SK-N-SH (cell line): ENCODE results near the gene MEF2D. TPM values are rescaled to one million over a fixed set of nuclear protein-coding genes. Genes with fewer than 3 reads are reported as not detected.

Experiments used
- CTCF ChIA-PET: fragments of 300-600, 350-600 bp; formaldehyde crosslinking; extraction: SDS; loops from one replicate; lab custom pipeline; 2021; lab: Yijun Ruan, JAX
- POLR2A ChIA-PET: fragments of 350-600 bp; sonication (Branson Sonifier 250); formaldehyde crosslinking; extraction: SDS; loops from one replicate; lab custom pipeline; 2020; ENCODE audit warnings: antibody characterized with exemption, inconsistent platforms; lab: Yijun Ruan, JAX
- DNase-seq: peaks from one replicate; pipeline ENCODE4 v3.0.0; 2012
- H2AFZ ChIP-seq: fragments of 200-600 bp; sonication (generic); 2 replicates; pipeline ENCODE4 v1.8.1; 2016; ENCODE audit warnings: antibody characterized with exemption, mild to moderate bottlenecking, low read depth
- H3F3A ChIP-seq: fragments of 200-600 bp; sonication (generic); replicated peaks from 2 replicates; pipeline ENCODE3; 2016; ENCODE audit warnings: antibody characterized with exemption, mild to moderate bottlenecking; ENCODE audit not compliant: insufficient read depth
- H3K27ac ChIP-seq, 2 experiments: fragments of 200-500 bp in 1 of 2; fragments of 200-600 bp in 1 of 2; sonication (Bioruptor generic) in 1 of 2; sonication (generic), shearing (Covaris generic) in 1 of 2; 2 replicates each; pipeline versions ENCODE4 v1.5.1 to v1.6.1; 2014 to 2016; ENCODE audit warnings: low read depth in 2 of 2, inconsistent platforms in 1 of 2, low read length in 1 of 2, mild to moderate bottlenecking in 1 of 2, mixed read lengths in 1 of 2
- H3K27me3 ChIP-seq: fragments of 200-600 bp; sonication (generic), shearing (Covaris generic); 2 replicates; pipeline ENCODE4 v1.6.1; 2016; ENCODE audit warnings: mixed run types; ENCODE audit not compliant: insufficient read depth
- H3K36me3 ChIP-seq, 2 experiments: fragments of 200-500 bp in 1 of 2; fragments of 200-600 bp in 1 of 2; sonication (Bioruptor generic) in 1 of 2; sonication (generic) in 1 of 2; replicated peaks in 1 of 2; 2 replicates each; pipeline versions ENCODE3 to v1.5.1; 2014 to 2016; ENCODE audit warnings: low read length in 1 of 2, mild to moderate bottlenecking in 1 of 2; ENCODE audit not compliant: insufficient read depth in 2 of 2, control insufficient read depth in 1 of 2
- H3K4me1 ChIP-seq, 2 experiments: fragments of 200-500 bp in 1 of 2; fragments of 200-600 bp in 1 of 2; sonication (Bioruptor generic) in 1 of 2; sonication (generic), shearing (Covaris generic) in 1 of 2; 2 replicates each; pipeline versions ENCODE4 v1.5.1 to v1.6.1; 2014 to 2016; ENCODE audit warnings: low read depth in 1 of 2, low read length in 1 of 2, mixed run types in 1 of 2; ENCODE audit not compliant: insufficient read depth in 2 of 2, control insufficient read depth in 1 of 2
- H3K4me2 ChIP-seq: fragments of 200-600 bp; sonication (generic), shearing (Covaris generic); 2 replicates; pipeline ENCODE4 v1.6.1; 2017; ENCODE audit warnings: mixed run types
- H3K4me3 ChIP-seq, 2 experiments: fragments of 200-500 bp in 1 of 2; fragments of 200-600 bp in 1 of 2; sonication (Bioruptor generic) in 1 of 2; sonication (generic), shearing (Covaris generic) in 1 of 2; 2 replicates each; pipeline versions ENCODE4 v1.5.1 to v1.8.1; 2014 to 2016; ENCODE audit warnings: low read depth in 2 of 2, inconsistent platforms in 1 of 2, low read length in 1 of 2, mild to moderate bottlenecking in 1 of 2, mixed read lengths in 1 of 2, moderate library complexity in 1 of 2
- H3K79me2 ChIP-seq: fragments of 200-600 bp; sonication (generic); 2 replicates; pipeline ENCODE4 v1.8.1; 2017; ENCODE audit warnings: mild to moderate bottlenecking; ENCODE audit not compliant: insufficient read depth
- H3K9ac ChIP-seq: fragments of 200-600 bp; sonication (generic); 2 replicates; pipeline ENCODE4 v1.6.1; 2017; ENCODE audit warnings: mixed run types
- H3K9me2 ChIP-seq: fragments of 200-600 bp; sonication (generic); 2 replicates; pipeline ENCODE4 v1.6.1; 2017; ENCODE audit warnings: mixed run types
- H3K9me3 ChIP-seq: fragments of 200-600 bp; sonication (generic); 2 replicates; pipeline ENCODE4 v1.6.1; 2017; ENCODE audit warnings: mixed run types, mild to moderate bottlenecking, moderate library complexity
- H4K20me1 ChIP-seq: fragments of 200-600 bp; sonication (generic); 2 replicates; pipeline ENCODE4 v1.6.1; 2017; ENCODE audit warnings: mild to moderate bottlenecking, mixed run types; ENCODE audit not compliant: insufficient read depth
- CHD2 ChIP-seq: fragments of 150-350 bp; IDR thresholded peaks from 2 replicates; pipeline ENCODE4 v1.6.1; 2018; ENCODE audit warnings: low read length; ENCODE audit not compliant: partially characterized antibody
- ELF1 ChIP-seq: IDR thresholded peaks from 2 replicates; pipeline ENCODE4 v1.4.0; 2012
- EP300 ChIP-seq, 2 experiments: IDR thresholded peaks; 2 replicates each; pipeline versions ENCODE4 v1.4.0 to v1.6.1; 2012; ENCODE audit warnings: borderline replicate concordance in 1 of 2, low read depth in 1 of 2, low read length in 1 of 2
- EZH2phosphoT487 ChIP-seq: fragments of 200-600 bp; sonication (generic); IDR thresholded peaks from 2 replicates; pipeline ENCODE4 v1.6.1; 2017; ENCODE audit warnings: low read depth, mixed run types, mild to moderate bottlenecking, antibody characterized with exemption, moderate library complexity, borderline replicate concordance
- FOXJ3 ChIP-seq: sonication (generic); formaldehyde crosslinking; IDR thresholded peaks from 2 replicates; pipeline ENCODE4 v1.5.1; 2020; ENCODE audit warnings: mild to moderate bottlenecking, missing genetic modification reagents
- FOXM1 ChIP-seq: IDR thresholded peaks from 2 replicates; pipeline ENCODE4 v1.4.0; 2012; ENCODE audit warnings: low read depth, mild to moderate bottlenecking
- GABPA ChIP-seq: IDR thresholded peaks from 2 replicates; pipeline ENCODE4 v1.4.0; 2012; ENCODE audit warnings: low read depth, mild to moderate bottlenecking
- IRF3 ChIP-seq: fragments of 150-350 bp; IDR thresholded peaks from 2 replicates; pipeline ENCODE4 v1.6.1; 2016; ENCODE audit warnings: mild to moderate bottlenecking, low read depth, low read length
- JUND ChIP-seq: IDR thresholded peaks from 2 replicates; pipeline ENCODE4 v1.4.0; 2012
- MAX ChIP-seq: IDR thresholded peaks from 2 replicates; pipeline ENCODE4 v1.4.0; 2012; ENCODE audit warnings: low read depth
- MXI1 ChIP-seq: IDR thresholded peaks from 2 replicates; pipeline ENCODE4 v1.6.1; 2012; ENCODE audit warnings: mild to moderate bottlenecking, low read depth, low read length, improper control_type of control experiment
- NFIC ChIP-seq: IDR thresholded peaks from 2 replicates; pipeline ENCODE4 v1.4.0; 2012; ENCODE audit warnings: borderline replicate concordance
- REST ChIP-seq: IDR thresholded peaks from 2 replicates; pipeline ENCODE4 v1.6.1; 2012; ENCODE audit warnings: mild to moderate bottlenecking, low read depth, low read length, moderate library complexity
- SMC3 ChIP-seq: IDR thresholded peaks from 2 replicates; pipeline ENCODE4 v1.6.1; 2012; ENCODE audit warnings: low read depth, low read length, improper control_type of control experiment
- TAF1 ChIP-seq: IDR thresholded peaks from 2 replicates; pipeline ENCODE4 v1.6.1; 2012; ENCODE audit warnings: low read depth, mild to moderate bottlenecking, low read length, moderate library complexity, borderline replicate concordance
- TEAD4 ChIP-seq: IDR thresholded peaks from 2 replicates; pipeline ENCODE4 v1.4.0; 2012; ENCODE audit warnings: mild to moderate bottlenecking, borderline replicate concordance; ENCODE audit not compliant: insufficient read depth
- USF1 ChIP-seq: IDR thresholded peaks from 2 replicates; pipeline ENCODE4 v1.4.0; 2012; ENCODE audit warnings: low read depth, borderline replicate concordance
- YY1 ChIP-seq: IDR thresholded peaks from 2 replicates; pipeline ENCODE4 v1.4.0; 2012; ENCODE audit warnings: low read depth, mild to moderate bottlenecking
- ZBTB33 ChIP-seq: IDR thresholded peaks from 2 replicates; pipeline ENCODE4 v1.4.0; 2012; ENCODE audit warnings: low read depth, borderline replicate concordance
- WGBS: methylation state at CpG from one replicate; pipeline ENCODE4 v1.1.6; 2017; ENCODE audit warnings: low lambda C conversion rate; 5-methylcytosine and 5-hydroxymethylcytosine counted together
- polyA plus RNA-seq, 3 experiments: library from polyadenylated mRNA; depleted of rRNA; stranded (reverse); fragments of >200 nt; gene quantifications; 2 replicates each; pipeline ENCODE4 v1.2.3, GENCODE V29; 2012

Gene MEF2D
- polyA plus RNA-seq, 1 of the 3 experiments (the other 2 are of a cell fraction), result 14.3 TPM

GRCh38 chr1:156462954-156463795 lies 37.4 kb downstream of the MEF2D start (continued):
- no peak for TF ChIP-seq ZBTB33
- TF ChIP-seq NFIC, result no peak
- TF ChIP-seq TEAD4, result no peak
- no peak for TF ChIP-seq EZH2phosphoT487
- TF ChIP-seq CHD2, result no peak
- TF ChIP-seq ELF1, result no peak

- H3K9ac ChIP-seq, result no peak overlapping the region
- no peaks in the 10 kb centered on the region for H3K9me3 ChIP-seq
- H3K4me2 ChIP-seq, result no peak overlapping the region
- no peaks in the 10 kb centered on the region for H3K79me2 ChIP-seq
- H4K20me1 ChIP-seq, result no peaks in the 10 kb centered on the region; the same call in 1 of the 2 replicates
- no peak overlapping the region for H3K4me3 ChIP-seq
- peaks cover 33% of the 10 kb centered on the region for H3F3A ChIP-seq
- peaks cover 0 to 13% of the 10 kb centered on the region in 2 experiments; a peak in 1 of 4 replicates for H3K4me1 ChIP-seq
- ChIA-PET POLR2A (no interaction called here), CTCF (interaction anchor here (1.0 to 1.8 kb wide), 3 partner anchors 16 to 76 kb away, joined by 4 to 12 read pairs (median 7); no protein-coding TSS in a partner anchor)
- H3K9me2 ChIP-seq, result no peaks in the 10 kb centered on the region
- H3K27me3 ChIP-seq, result no peaks in the 10 kb centered on the region
- no peak overlapping the region for H2AFZ ChIP-seq
- DNase-seq, result no peak
- no peak overlapping the region for H3K27ac ChIP-seq
- peaks cover 8 to 15% of the 10 kb centered on the region in 2 experiments for H3K36me3 ChIP-seq
- 96% methylated on average over 15 of the region's 17 CpGs for WGBS
- TF ChIP-seq EP300 (IDR thresholded peaks at IDR 0.05; ENCODE audit: borderline replicate concordance in 1 of 2, low read depth in 1 of 2, low read length in 1 of 2) (no peak), IRF3 (no peak), SMC3 (no peak), MAX (no peak), TEAD4 (no peak), REST (no peak), YY1 (no peak), CHD2 (no peak), JUND (no peak), ELF1 (no peak), TAF1 (no peak), GABPA (no peak), FOXJ3 (CRISPR knock-in tag) (no peak), USF1 (no peak), FOXM1 (no peak), EZH2phosphoT487 (no peak), MXI1 (no peak)
Measured at GRCh38 chr1:156461781-156462647, 38.6 kb downstream of the MEF2D start.
